GM12865 (cell line): Measurements from ENCODE around the gene NCOA6.

Experiments
- DNase-seq: peaks from one replicate; pipeline ENCODE4 v3.0.0; 2010; ENCODE audit warnings: low read depth
- H3K4me3 ChIP-seq: 2 replicates; pipeline ENCODE4 v1.5.1; 2011; ENCODE audit warnings: mild to moderate bottlenecking, low read depth, low read length, control low read depth
- TF ChIP-seq, protein P1 (sequence below): IDR thresholded peaks from 2 replicates; pipeline ENCODE4 v1.5.1; 2011; ENCODE audit warnings: low read length, control low read depth, low read depth, inconsistent platforms; ENCODE audit not compliant: insufficient read depth; ENCODE audit errors: missing control alignments

Gene NCOA6

DNA sequence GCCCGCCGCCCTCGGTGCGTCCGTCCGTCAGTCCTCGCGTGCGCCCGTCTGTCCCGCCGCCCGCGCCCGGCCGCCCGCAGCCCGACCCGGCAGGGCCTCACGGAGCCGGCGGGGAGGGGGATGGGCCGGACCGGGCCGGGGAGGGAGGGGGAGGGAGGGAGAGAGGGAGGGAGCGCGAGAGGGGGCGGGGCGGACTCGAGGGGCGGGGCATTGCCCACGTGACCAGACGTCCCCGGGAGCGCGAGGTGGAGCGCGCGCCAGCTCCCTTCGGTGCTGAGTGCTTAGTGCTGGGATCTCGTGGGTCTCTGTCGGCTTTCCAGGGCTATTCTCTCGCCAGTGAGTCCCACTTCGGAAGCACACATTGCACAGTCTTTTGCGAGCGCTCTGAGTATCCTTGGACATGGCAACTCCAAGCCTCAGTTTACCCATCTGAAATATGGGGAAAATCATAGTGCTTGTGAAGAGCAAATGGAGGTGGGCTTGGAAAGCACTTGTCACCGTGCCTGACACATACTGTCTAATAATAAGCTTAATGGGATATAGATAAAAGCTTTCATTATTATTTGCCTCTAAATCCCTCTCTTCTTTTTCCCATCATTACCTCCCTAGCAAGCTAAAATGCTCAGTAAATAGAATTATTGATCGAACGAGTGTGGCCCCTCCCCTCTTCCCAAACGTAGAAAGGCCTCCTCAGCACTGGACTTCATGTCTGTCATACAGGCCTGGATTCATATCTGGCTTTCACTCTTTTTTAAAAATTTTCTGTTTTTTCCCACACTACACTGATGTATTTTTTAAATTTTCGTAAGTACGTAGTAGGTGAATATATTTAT, at the start of gene NCOA6:
NCOA6 (minus strand) TSS at position 122 of the 833 bp plus-strand sequence. CDS start 43,296 bp downstream, outside the sequence.
- DNase-seq = peak; percentile 92
- TF ChIP-seq, protein P1, sequence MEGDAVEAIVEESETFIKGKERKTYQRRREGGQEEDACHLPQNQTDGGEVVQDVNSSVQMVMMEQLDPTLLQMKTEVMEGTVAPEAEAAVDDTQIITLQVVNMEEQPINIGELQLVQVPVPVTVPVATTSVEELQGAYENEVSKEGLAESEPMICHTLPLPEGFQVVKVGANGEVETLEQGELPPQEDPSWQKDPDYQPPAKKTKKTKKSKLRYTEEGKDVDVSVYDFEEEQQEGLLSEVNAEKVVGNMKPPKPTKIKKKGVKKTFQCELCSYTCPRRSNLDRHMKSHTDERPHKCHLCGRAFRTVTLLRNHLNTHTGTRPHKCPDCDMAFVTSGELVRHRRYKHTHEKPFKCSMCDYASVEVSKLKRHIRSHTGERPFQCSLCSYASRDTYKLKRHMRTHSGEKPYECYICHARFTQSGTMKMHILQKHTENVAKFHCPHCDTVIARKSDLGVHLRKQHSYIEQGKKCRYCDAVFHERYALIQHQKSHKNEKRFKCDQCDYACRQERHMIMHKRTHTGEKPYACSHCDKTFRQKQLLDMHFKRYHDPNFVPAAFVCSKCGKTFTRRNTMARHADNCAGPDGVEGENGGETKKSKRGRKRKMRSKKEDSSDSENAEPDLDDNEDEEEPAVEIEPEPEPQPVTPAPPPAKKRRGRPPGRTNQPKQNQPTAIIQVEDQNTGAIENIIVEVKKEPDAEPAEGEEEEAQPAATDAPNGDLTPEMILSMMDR = no peak
- H3K4me3 ChIP-seq = peak within 1 kb of the TSS; percentile 92

DNA sequence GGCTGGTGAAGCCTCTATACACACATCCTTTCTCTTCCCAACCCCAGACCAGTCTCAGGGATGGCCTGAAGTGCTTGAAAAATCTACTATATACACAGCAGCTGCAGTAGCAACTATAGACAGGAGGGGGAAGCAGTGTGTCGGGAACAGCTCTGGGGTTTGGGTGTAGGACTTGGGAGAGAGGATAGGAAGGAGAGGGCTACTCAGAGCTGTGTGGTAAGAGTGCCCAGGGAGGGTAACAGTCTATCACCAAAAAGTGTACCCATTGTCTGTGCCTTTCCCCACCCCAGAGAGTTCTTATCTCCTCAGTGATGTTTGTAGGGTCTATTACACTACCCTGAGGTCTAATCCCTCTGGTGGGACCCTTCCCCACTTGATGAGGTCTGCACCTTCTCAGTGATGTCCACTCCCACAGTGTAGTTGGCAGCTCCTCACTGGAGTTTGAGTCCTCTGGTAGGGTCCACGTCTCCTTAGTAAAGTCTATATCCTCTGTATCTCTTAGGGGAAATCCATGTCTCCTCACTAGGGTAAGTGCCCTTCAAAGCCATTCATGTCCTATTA, 48.7 kb upstream of the NCOA6 start:
- TF ChIP-seq, protein P1 = peak; percentile 81
- H3K4me3 ChIP-seq = no peak overlapping the region
- DNase-seq = peak; percentile 76

DNA sequence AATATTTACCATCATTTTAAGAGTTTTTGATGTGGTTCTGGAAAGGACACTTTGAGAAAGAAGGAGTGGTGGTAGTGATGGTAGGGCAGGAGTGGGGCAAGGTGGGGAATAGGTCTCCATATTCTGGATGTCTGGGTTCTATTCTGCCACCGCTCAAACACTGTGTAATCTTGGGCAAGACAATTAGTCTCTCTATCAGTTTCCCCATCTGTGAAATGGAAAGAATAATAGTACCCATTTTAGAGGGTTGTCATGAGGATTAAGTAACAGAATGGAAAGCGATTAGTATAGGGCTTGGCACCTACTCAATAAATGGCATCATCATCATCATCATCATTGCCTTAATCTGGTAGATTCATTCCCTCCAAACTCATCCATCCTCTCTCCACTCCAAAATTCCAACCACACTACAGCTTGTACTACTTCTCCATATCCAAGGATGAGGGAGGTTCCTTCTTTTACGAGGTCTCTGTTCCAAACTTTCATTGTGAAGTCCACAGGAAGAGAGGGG, 48.2 kb upstream of the NCOA6 start:
- no peak overlapping the region for H3K4me3 ChIP-seq
- DNase-seq = no peak
- TF ChIP-seq, protein P1 = no peak

DNA sequence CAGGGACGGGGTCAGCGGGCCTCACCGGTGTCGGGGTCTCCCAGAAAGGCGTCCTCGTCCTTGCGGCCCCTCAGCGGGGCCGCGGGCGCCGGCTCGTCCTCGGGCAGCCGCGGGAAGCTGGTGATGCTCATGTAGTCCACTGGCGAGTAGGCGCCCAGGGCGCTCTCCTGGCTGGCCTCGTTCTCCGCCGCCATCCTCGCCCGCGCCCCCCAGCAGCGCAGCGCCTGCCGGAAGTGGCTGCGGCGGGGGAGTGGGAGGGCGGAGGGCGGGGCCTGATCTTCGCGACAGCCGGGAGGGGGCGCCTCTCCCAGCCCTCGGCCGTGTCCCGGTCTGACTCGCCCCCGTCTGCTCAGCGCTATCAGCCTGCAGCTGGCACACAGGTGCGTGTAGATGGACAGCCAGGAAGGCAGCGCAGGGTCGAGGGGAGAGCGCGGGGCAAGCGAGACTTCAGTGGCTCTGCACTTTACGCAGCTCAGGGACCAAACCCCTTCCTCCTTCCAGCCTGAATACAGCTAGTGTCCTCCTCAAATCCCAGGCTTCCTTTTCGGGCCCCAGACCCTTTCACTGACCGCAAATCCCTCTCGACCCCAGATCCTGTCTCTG, 47.3 kb upstream of the NCOA6 start, which contains the start of gene GGT7:
GGT7 (minus strand) TSS at position 235 of the 603 bp plus-strand sequence; CDS start at position 194, 41 bp downstream.
- TF ChIP-seq, protein P1 = peak; percentile 72
- DNase-seq = peak; percentile 86
- peak within 1 kb of the TSS; percentile 52 for H3K4me3 ChIP-seq

DNA sequence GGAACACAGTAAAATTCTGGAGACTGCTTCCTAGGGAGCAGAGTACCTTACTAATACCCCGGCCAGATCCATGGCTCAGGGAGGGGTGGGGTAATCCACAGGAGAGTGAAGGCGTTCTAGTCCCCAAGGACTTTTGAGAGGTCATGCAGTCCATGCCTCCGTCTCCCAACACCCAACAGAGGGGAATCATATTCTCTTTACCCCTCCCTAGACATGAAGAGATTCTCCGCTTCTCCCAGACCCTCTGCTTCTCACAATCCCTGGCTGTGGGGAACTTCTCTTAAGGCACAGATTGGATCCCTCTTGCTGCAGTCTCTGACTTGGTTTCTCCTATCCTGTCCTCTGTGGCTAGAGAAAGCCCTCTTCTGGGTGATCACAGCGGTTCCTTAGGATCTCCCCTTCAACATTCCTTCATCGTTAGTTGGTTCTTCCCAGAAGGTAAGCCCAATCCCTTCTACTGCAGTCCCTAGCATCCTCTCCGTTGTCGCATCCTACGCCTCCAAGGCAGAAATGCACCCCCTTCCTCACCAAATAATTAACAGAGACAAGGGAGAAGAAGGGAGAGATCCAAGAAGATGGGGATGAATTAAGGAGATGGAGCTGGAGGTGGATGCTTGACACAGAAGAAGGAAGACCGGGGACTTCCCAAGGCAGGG, 46.6 kb upstream of the NCOA6 start:
- TF ChIP-seq, protein P1 = no peak
- peak overlapping the region; percentile 52 for H3K4me3 ChIP-seq
- DNase-seq = no peak

DNA sequence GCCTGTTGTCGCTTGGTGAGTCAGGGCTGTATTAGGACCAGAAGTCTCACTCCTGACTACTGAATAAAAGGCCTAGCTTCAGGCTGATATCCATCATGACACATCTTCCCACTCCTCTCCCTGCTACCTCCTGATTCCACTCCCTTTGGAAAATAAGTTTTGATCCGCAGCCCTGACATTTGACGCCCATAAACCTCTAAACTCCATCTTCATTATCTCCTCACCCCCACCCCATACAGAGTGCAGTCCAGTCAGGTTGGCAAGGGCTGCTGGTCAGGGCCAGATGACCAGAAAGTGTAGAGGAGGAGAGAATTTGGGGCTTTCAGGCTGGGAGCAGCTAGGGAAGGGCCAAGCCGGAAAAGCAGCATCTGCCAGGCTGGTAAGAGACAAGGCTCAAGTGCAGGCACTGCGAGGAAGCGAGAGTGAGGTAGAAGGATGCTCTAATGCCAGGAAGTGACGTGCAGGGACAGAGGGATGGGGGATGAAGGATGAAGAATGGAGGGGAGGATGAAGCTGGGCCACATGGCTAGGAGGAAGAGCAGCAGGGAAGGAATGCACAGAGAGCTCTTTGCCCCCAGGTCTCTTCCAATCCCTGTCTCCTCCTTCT, 46.0 kb upstream of the NCOA6 start:
- no peak for DNase-seq
- no peak overlapping the region for H3K4me3 ChIP-seq
- TF ChIP-seq, protein P1 = no peak
